Embryonic facial prominence (tissue), 1 donor: ENCODE data around the gene MIAT.
A peak's percentile ranks its signal among the peaks of the same experiment; 100 is the strongest.

Source experiments
- DNase-seq: peaks from one replicate; pipeline ENCODE4 v3.0.0-alpha.2; 2016; ENCODE audit errors: extremely low spot score

Gene MIAT

GRCh38 chr22:26669060-26669481 lies 11.7 kb downstream of the MIAT start:
- DNase-seq = no peak

- no peak for DNase-seq
These were observed 13.1 kb downstream of the MIAT start for GRCh38 chr22:26670459-26670858.

GRCh38 chr22:26671317-26672059 lies 14.1 kb downstream of the MIAT start:
- DNase-seq = no peak

GRCh38 chr22:26672060-26672471 lies 14.7 kb downstream of the MIAT start:
- DNase-seq = no peak

- peak; percentile 95 for DNase-seq
These were observed 15.4 kb downstream of the MIAT start for GRCh38 chr22:26672590-26673468.

- no peak for DNase-seq
These were observed 16.1 kb downstream of the MIAT start for GRCh38 chr22:26673486-26673885.

GRCh38 chr22:26674211-26675190 lies 17.1 kb downstream of the MIAT start:
- no peak for DNase-seq

GRCh38 chr22:26675687-26676268 lies 18.4 kb downstream of the MIAT start:
- no peak for DNase-seq

GRCh38 chr22:26677217-26677616 lies 19.8 kb downstream of the MIAT start:
- DNase-seq = no peak

- DNase-seq = peak; percentile 42
These were observed 21.7 kb downstream of the MIAT start for GRCh38 chr22:26679003-26679629.

- no peak for DNase-seq
These were observed 23.1 kb downstream of the MIAT start for GRCh38 chr22:26680485-26680884.

- no peak for DNase-seq
These were observed 24.0 kb downstream of the MIAT start for GRCh38 chr22:26681395-26681821.

- no peak for DNase-seq
These were observed 26.8 kb downstream of the MIAT start for GRCh38 chr22:26684168-26684567.

GRCh38 chr22:26685601-26686000 lies 28.2 kb downstream of the MIAT start:
- no peak for DNase-seq

- no peak for DNase-seq
These were observed 30.1 kb downstream of the MIAT start for GRCh38 chr22:26687439-26687838.

GRCh38 chr22:26689513-26690301 lies 32.3 kb downstream of the MIAT start:
- no peak for DNase-seq

GRCh38 chr22:26690654-26691376 lies 33.4 kb downstream of the MIAT start:
- DNase-seq = peak; percentile 47

GRCh38 chr22:26691377-26691716 lies 34.0 kb downstream of the MIAT start:
- no peak for DNase-seq

GRCh38 chr22:26692215-26692614 lies 34.8 kb downstream of the MIAT start:
- no peak for DNase-seq
